Activated CD8-positive, alpha-beta T cell treated with anti-CD3 and anti-CD28 coated beads, Interleukin-2, amount 10 ng/mL, durations not matched to agents 7 days and 5 days (primary cell): ENCODE measurements around the gene KLHL4. TPM values are rescaled to one million over a fixed set of nuclear protein-coding genes. Genes with fewer than 3 reads are reported as not detected.
"Not testable (repeated sequence)": the region's sequence is repeated elsewhere in the genome, so short reads cannot be mapped to it uniquely, and the experiment has no call there.

Experiments used
- ATAC-seq: fragments of 150-1000 bp; cut with Tn5 transposase; one replicate; pipeline ENCODE4 v1.10.0; 2021; ENCODE audit warnings: moderate library complexity
- CTCF ChIA-PET: fragments of 350-600 bp; sonication (Branson Sonifier 250); formaldehyde crosslinking; loops from one replicate; lab custom pipeline; 2021; ENCODE audit warnings: antibody characterized with exemption; lab: Charles Lee
- POLR2A ChIA-PET: fragments of 350-600 bp; sonication (Branson Sonifier 250); formaldehyde crosslinking; loops from one replicate; lab custom pipeline; 2021; ENCODE audit warnings: antibody characterized with exemption; lab: Charles Lee
- DNase-seq: peaks from one replicate; pipeline ENCODE4 v3.0.0-alpha.2; 2020
- H3K27ac Mint-ChIP-seq: one replicate; pipeline ENCODE4 v1.8.0; 2021; ENCODE audit warnings: mild to moderate bottlenecking, mixed read lengths
- H3K27me3 Mint-ChIP-seq: one replicate; pipeline ENCODE4 v1.8.0; 2021; ENCODE audit warnings: low read depth, mixed read lengths
- H3K36me3 Mint-ChIP-seq: one replicate; pipeline ENCODE4 v1.8.0; 2021; ENCODE audit warnings: low read depth, mixed read lengths
- H3K4me1 Mint-ChIP-seq: one replicate; pipeline ENCODE4 v1.8.0; 2021; ENCODE audit warnings: low read depth, mixed read lengths
- H3K4me3 Mint-ChIP-seq: one replicate; pipeline ENCODE4 v1.8.0; 2021; ENCODE audit warnings: mild to moderate bottlenecking, mixed read lengths
- H3K9me3 Mint-ChIP-seq: one replicate; pipeline ENCODE4 v1.8.0; 2022; ENCODE audit warnings: mixed read lengths; ENCODE audit not compliant: insufficient read depth
- total RNA-seq, 2 experiments: library from RNA; stranded (reverse); gene quantifications; one replicate each; pipeline ENCODE4 v1.2.3, GENCODE V29; 2021

KLHL4 gene
- total RNA-seq, 2 experiments from 2014 or later: not detected

- no peaks in the 10 kb centered on the region for H3K27me3 Mint-ChIP-seq
- no peaks in the 10 kb centered on the region for H3K9me3 Mint-ChIP-seq
- POLR2A ChIA-PET: no interaction called here
- no peak overlapping the region for H3K27ac Mint-ChIP-seq
- H3K36me3 Mint-ChIP-seq: no peaks in the 10 kb centered on the region
- H3K4me1 Mint-ChIP-seq: no peaks in the 10 kb centered on the region
- no peak for DNase-seq
- CTCF ChIA-PET: no interaction called here
- ATAC-seq: no peak
- H3K4me3 Mint-ChIP-seq: no peak overlapping the region
Measured at GRCh38 chrX:87572901-87573300, 55.3 kb downstream of the KLHL4 start.

GRCh38 chrX:87578978-87579377 lies 61.4 kb downstream of the KLHL4 start:
- POLR2A ChIA-PET: no interaction called here
- DNase-seq (no peak), ATAC-seq (no peak)
- Mint-ChIP-seq H3K27ac (no peak overlapping the region), H3K27me3 (no peaks in the 10 kb centered on the region), H3K9me3 (no peaks in the 10 kb centered on the region), H3K4me1 (no peaks in the 10 kb centered on the region), H3K36me3 (no peaks in the 10 kb centered on the region), H3K4me3 (no peak overlapping the region)
- CTCF ChIA-PET: no interaction called here

GRCh38 chrX:87580862-87581261 lies 63.3 kb downstream of the KLHL4 start:
- CTCF ChIA-PET: no interaction called here
- H3K4me3 Mint-ChIP-seq: no peak overlapping the region
- no peaks in the 10 kb centered on the region for H3K9me3 Mint-ChIP-seq
- no peak for ATAC-seq
- no peaks in the 10 kb centered on the region for H3K36me3 Mint-ChIP-seq
- no peak overlapping the region for H3K27ac Mint-ChIP-seq
- DNase-seq: no peak
- POLR2A ChIA-PET: no interaction called here
- no peaks in the 10 kb centered on the region for H3K4me1 Mint-ChIP-seq
- no peaks in the 10 kb centered on the region for H3K27me3 Mint-ChIP-seq

GRCh38 chrX:87582453-87582852 lies 64.9 kb downstream of the KLHL4 start:
- no peaks in the 10 kb centered on the region for H3K36me3 Mint-ChIP-seq
- no peak for ATAC-seq
- ChIA-PET CTCF (no interaction called here), POLR2A (no interaction called here)
- no peak overlapping the region for H3K4me3 Mint-ChIP-seq
- H3K27me3 Mint-ChIP-seq: no peaks in the 10 kb centered on the region
- H3K27ac Mint-ChIP-seq: no peak overlapping the region
- H3K9me3 Mint-ChIP-seq: no peaks in the 10 kb centered on the region
- H3K4me1 Mint-ChIP-seq: no peaks in the 10 kb centered on the region
- no peak for DNase-seq

GRCh38 chrX:87583679-87584078 lies 66.1 kb downstream of the KLHL4 start:
- no peaks in the 10 kb centered on the region for H3K4me1 Mint-ChIP-seq
- ChIA-PET CTCF (no interaction called here), POLR2A (no interaction called here)
- no peak overlapping the region for H3K27ac Mint-ChIP-seq
- ATAC-seq: no peak
- H3K27me3 Mint-ChIP-seq: no peaks in the 10 kb centered on the region
- DNase-seq: no peak
- no peak overlapping the region for H3K4me3 Mint-ChIP-seq
- no peaks in the 10 kb centered on the region for H3K36me3 Mint-ChIP-seq
- no peaks in the 10 kb centered on the region for H3K9me3 Mint-ChIP-seq

- Mint-ChIP-seq H3K9me3 (no peaks in the 10 kb centered on the region), H3K4me3 (no peak overlapping the region)
- CTCF ChIA-PET: no interaction called here
Measured at GRCh38 chrX:87616371-87616770, 98.8 kb downstream of the KLHL4 start.

GRCh38 chrX:87621697-87622096 lies 104.1 kb downstream of the KLHL4 start:
- Mint-ChIP-seq H3K27me3 (no peaks in the 10 kb centered on the region), H3K9me3 (no peaks in the 10 kb centered on the region), H3K4me3 (no peak overlapping the region), H3K27ac (no peak overlapping the region), H3K4me1 (no peaks in the 10 kb centered on the region), H3K36me3 (no peaks in the 10 kb centered on the region)
- ChIA-PET CTCF (no interaction called here), POLR2A (no interaction called here)
- DNase-seq (no peak), ATAC-seq (no peak)

More at GRCh38 chrX:87616371-87616770, 98.8 kb downstream of the KLHL4 start:
- no peaks in the 10 kb centered on the region for H3K27me3 Mint-ChIP-seq
- H3K27ac Mint-ChIP-seq: no peak overlapping the region
- DNase-seq (no peak), ATAC-seq (no peak)
- no peaks in the 10 kb centered on the region for H3K4me1 Mint-ChIP-seq
- no peaks in the 10 kb centered on the region for H3K36me3 Mint-ChIP-seq
- POLR2A ChIA-PET: no interaction called here

GRCh38 chrX:87626996-87627395 lies 109.4 kb downstream of the KLHL4 start:
- Mint-ChIP-seq H3K4me1 (no peaks in the 10 kb centered on the region), H3K4me3 (no peak overlapping the region), H3K9me3 (no peaks in the 10 kb centered on the region), H3K27ac (no peak overlapping the region), H3K36me3 (no peaks in the 10 kb centered on the region), H3K27me3 (no peaks in the 10 kb centered on the region)
- CTCF ChIA-PET: no interaction called here
- ATAC-seq (no peak), DNase-seq (no peak)
- POLR2A ChIA-PET: no interaction called here

- POLR2A ChIA-PET: no interaction called here
Measured at GRCh38 chrX:87634361-87634760, 116.8 kb downstream of the KLHL4 start.

GRCh38 chrX:87636533-87636932 lies 118.9 kb downstream of the KLHL4 start:
- Mint-ChIP-seq H3K36me3 (no peaks in the 10 kb centered on the region), H3K4me3 (no peak overlapping the region), H3K27ac (no peak overlapping the region), H3K4me1 (no peaks in the 10 kb centered on the region), H3K9me3 (no peaks in the 10 kb centered on the region), H3K27me3 (no peaks in the 10 kb centered on the region)
- DNase-seq: no peak
- POLR2A ChIA-PET: no interaction called here
- CTCF ChIA-PET: no interaction called here
- no peak for ATAC-seq

More at GRCh38 chrX:87634361-87634760, 116.8 kb downstream of the KLHL4 start:
- CTCF ChIA-PET: no interaction called here
- Mint-ChIP-seq H3K36me3 (no peaks in the 10 kb centered on the region), H3K9me3 (no peaks in the 10 kb centered on the region), H3K27me3 (no peaks in the 10 kb centered on the region), H3K4me3 (no peak overlapping the region), H3K4me1 (no peaks in the 10 kb centered on the region), H3K27ac (no peak overlapping the region)
- DNase-seq (no peak), ATAC-seq (no peak)

GRCh38 chrX:87641439-87641838 lies 123.8 kb downstream of the KLHL4 start:
- H3K27ac Mint-ChIP-seq, DNase-seq, H3K27me3 Mint-ChIP-seq, H3K36me3 Mint-ChIP-seq, H3K4me1 Mint-ChIP-seq, ATAC-seq, CTCF ChIA-PET, H3K9me3 Mint-ChIP-seq, H3K4me3 Mint-ChIP-seq, POLR2A ChIA-PET: not testable (repeated sequence)

- H3K4me3 Mint-ChIP-seq: no peak overlapping the region
- H3K36me3 Mint-ChIP-seq: no peaks in the 10 kb centered on the region
- DNase-seq: no peak
- H3K27me3 Mint-ChIP-seq: no peaks in the 10 kb centered on the region
- H3K27ac Mint-ChIP-seq: no peak overlapping the region
- no peaks in the 10 kb centered on the region for H3K4me1 Mint-ChIP-seq
- no peak for ATAC-seq
- H3K9me3 Mint-ChIP-seq: no peaks in the 10 kb centered on the region
- ChIA-PET POLR2A (no interaction called here), CTCF (no interaction called here)
Measured at GRCh38 chrX:87661761-87662160, 144.2 kb downstream of the KLHL4 start.

- Mint-ChIP-seq H3K4me3 (no peak overlapping the region), H3K9me3 (no peaks in the 10 kb centered on the region), H3K27ac (no peak overlapping the region), H3K27me3 (no peaks in the 10 kb centered on the region), H3K4me1 (no peaks in the 10 kb centered on the region), H3K36me3 (no peaks in the 10 kb centered on the region)
- ChIA-PET POLR2A (no interaction called here), CTCF (no interaction called here)
- ATAC-seq (no peak), DNase-seq (no peak)
Measured at GRCh38 chrX:87663421-87663820, 145.8 kb downstream of the KLHL4 start.
